Measurements from ENCODE around the gene LAMA3. TPM values are rescaled to one million over a fixed set of nuclear protein-coding genes. Genes with fewer than 3 reads are reported as not detected.

The LAMA3 gene
- polyA plus RNA-seq, 1 donor from 2014 or later, result 3.4 TPM

GRCh38 chr18:23977719-23978483 is 288.6 kb downstream of the LAMA3 start:
- H3K79me2 ChIP-seq (replicated peaks; ENCODE audit: insufficient read depth, low read length), result no peaks in the 10 kb centered on the region
- no peaks in the 10 kb centered on the region for H4K20me1 ChIP-seq (ENCODE audit: insufficient read depth)
- H3K27ac ChIP-seq (ENCODE audit: low read length), result no peak overlapping the region
- H3F3A ChIP-seq (ENCODE audit: insufficient read depth, low read length, poor library complexity, severe bottlenecking), result no peaks in the 10 kb centered on the region
- H3K9me3 ChIP-seq (ENCODE audit: low read length), result no peaks in the 10 kb centered on the region
- H3K4me3 ChIP-seq (ENCODE audit: low read length), result no peak overlapping the region
- H3K9me2 ChIP-seq (ENCODE audit: insufficient read depth, low read length), result no peaks in the 10 kb centered on the region
- TF ChIP-seq MXI1 (conservative IDR thresholded peaks at IDR 0.05; ENCODE audit: poor library complexity, severe bottlenecking) (no peak), POLR2AphosphoS5 (IDR thresholded peaks at IDR 0.05) (no peak), EP300 (conservative IDR thresholded peaks at IDR 0.05; ENCODE audit: poor library complexity, severe bottlenecking) (no peak)
- H2AFZ ChIP-seq (ENCODE audit: low read depth, low read length), result no peak overlapping the region
- no peaks in the 10 kb centered on the region for H3K27me3 ChIP-seq (ENCODE audit: insufficient read depth, low read depth, low read length)
- H3K36me3 ChIP-seq (ENCODE audit: insufficient read depth, low read length), result no peaks in the 10 kb centered on the region
- no peak overlapping the region for H3K9ac ChIP-seq (ENCODE audit: low read length)
- H3K4me2 ChIP-seq (ENCODE audit: low read length), result no peak overlapping the region

DNA sequence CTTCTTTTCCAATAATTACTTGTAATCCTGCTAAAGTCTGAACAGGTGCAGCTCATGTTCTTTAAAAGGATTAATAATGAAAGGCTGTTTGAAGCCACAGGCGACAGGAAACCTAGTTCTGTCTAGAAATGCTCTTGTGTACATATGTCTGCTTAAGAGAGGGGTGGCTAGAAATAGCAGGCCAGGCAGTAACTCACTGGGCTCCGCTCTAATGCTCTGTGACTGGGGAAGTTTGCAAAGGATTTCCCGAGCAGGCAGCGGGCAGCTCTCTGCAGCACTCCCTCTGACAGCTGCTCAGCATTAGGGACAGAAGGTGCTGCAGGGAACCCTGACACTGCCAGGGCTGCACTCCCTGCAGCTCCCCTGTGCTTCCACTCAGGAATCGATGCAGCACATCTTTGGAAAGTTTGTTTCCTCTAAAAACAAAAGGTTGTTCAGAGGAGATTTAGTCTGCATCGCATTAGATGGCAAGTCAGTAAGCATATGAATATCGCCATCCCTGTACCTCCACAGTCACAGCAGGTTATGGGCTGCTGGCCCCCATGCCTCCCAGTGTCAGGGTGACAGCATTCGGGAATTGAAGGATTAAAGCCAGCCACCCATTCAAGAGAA is 292.2 kb downstream of the LAMA3 start:
- Histone ChIP-seq H3K4me2 (ENCODE audit: low read length) (no peak overlapping the region), H3K9me3 (ENCODE audit: low read length) (no peaks in the 10 kb centered on the region), H3F3A (ENCODE audit: insufficient read depth, low read length, poor library complexity, severe bottlenecking) (no peaks in the 10 kb centered on the region), H4K20me1 (ENCODE audit: insufficient read depth) (no peaks in the 10 kb centered on the region), H3K36me3 (ENCODE audit: insufficient read depth, low read length) (no peaks in the 10 kb centered on the region), H3K27ac (ENCODE audit: low read length) (no peak overlapping the region), H3K4me3 (ENCODE audit: low read length) (no peak overlapping the region), H2AFZ (ENCODE audit: low read depth, low read length) (no peak overlapping the region), H3K27me3 (ENCODE audit: insufficient read depth, low read depth, low read length) (no peaks in the 10 kb centered on the region), H3K9ac (ENCODE audit: low read length) (no peak overlapping the region), H3K79me2 (replicated peaks; ENCODE audit: insufficient read depth, low read length) (no peaks in the 10 kb centered on the region), H3K9me2 (ENCODE audit: insufficient read depth, low read length) (no peaks in the 10 kb centered on the region)
- no peak for TF ChIP-seq EZH2 (IDR thresholded peaks at IDR 0.05; ENCODE audit: borderline replicate concordance, insufficient read depth, low read length, poor library complexity, severe bottlenecking)
- no peak for TF ChIP-seq MXI1 (conservative IDR thresholded peaks at IDR 0.05; ENCODE audit: poor library complexity, severe bottlenecking)
- no peak for TF ChIP-seq EP300 (conservative IDR thresholded peaks at IDR 0.05; ENCODE audit: poor library complexity, severe bottlenecking)
- TF ChIP-seq, protein P1, sequence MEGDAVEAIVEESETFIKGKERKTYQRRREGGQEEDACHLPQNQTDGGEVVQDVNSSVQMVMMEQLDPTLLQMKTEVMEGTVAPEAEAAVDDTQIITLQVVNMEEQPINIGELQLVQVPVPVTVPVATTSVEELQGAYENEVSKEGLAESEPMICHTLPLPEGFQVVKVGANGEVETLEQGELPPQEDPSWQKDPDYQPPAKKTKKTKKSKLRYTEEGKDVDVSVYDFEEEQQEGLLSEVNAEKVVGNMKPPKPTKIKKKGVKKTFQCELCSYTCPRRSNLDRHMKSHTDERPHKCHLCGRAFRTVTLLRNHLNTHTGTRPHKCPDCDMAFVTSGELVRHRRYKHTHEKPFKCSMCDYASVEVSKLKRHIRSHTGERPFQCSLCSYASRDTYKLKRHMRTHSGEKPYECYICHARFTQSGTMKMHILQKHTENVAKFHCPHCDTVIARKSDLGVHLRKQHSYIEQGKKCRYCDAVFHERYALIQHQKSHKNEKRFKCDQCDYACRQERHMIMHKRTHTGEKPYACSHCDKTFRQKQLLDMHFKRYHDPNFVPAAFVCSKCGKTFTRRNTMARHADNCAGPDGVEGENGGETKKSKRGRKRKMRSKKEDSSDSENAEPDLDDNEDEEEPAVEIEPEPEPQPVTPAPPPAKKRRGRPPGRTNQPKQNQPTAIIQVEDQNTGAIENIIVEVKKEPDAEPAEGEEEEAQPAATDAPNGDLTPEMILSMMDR (IDR thresholded peaks at IDR 0.05; ENCODE audit: poor library complexity, severe bottlenecking), result no peak
- TF ChIP-seq POLR2AphosphoS5 (IDR thresholded peaks at IDR 0.05), result no peak
- TF ChIP-seq RAD21 (conservative IDR thresholded peaks at IDR 0.05), result no peak
- TF ChIP-seq SMC3 (conservative IDR thresholded peaks at IDR 0.05; ENCODE audit: poor library complexity), result no peak
- TF ChIP-seq TAF1 (IDR thresholded peaks at IDR 0.05; ENCODE audit: low read depth), result no peak
- no peak for TF ChIP-seq REST (IDR thresholded peaks at IDR 0.05; ENCODE audit: borderline replicate concordance)
